Measurements from ENCODE around the gene NFIB. TPM values are rescaled to one million over a fixed set of nuclear protein-coding genes. Genes with fewer than 3 reads are reported as not detected.

The NFIB gene
- total and polyA plus RNA-seq, 2 of the 4 experiments (the other 2 are of a cell fraction): 1.4 to 2.0 TPM

GRCh38 chr9:14180093-14180959 lies 133.6 kb downstream of the NFIB start:
- Histone ChIP-seq H2AK5ac (ENCODE audit: low read depth, low read length) (no peak overlapping the region), H3K4me3 (ENCODE audit: insufficient read depth, low read depth, low read length) (no peak overlapping the region), H3K56ac (ENCODE audit: extremely low read depth, insufficient read depth, low read length) (no peak overlapping the region), H3K9me1 (ENCODE audit: insufficient read depth, low read length) (no peaks in the 10 kb centered on the region), H3K23ac (ENCODE audit: low read depth, low read length) (no peak overlapping the region), H3K27me3 (ENCODE audit: control insufficient read depth, insufficient read depth, low read length) (no peaks in the 10 kb centered on the region), H4K91ac (ENCODE audit: insufficient read depth, low read depth, low read length) (no peak overlapping the region), H3K27ac (ENCODE audit: insufficient read depth, low read length) (no peak overlapping the region), H2BK20ac (ENCODE audit: low read depth, low read length) (no peak overlapping the region), H3K18ac (ENCODE audit: low read depth, low read length) (no peak overlapping the region), H3K79me1 (ENCODE audit: low read depth in 1 of 2, low read length in 2 of 2) (no peaks in the 10 kb centered on the region), H2BK5ac (ENCODE audit: low read depth, low read length, poor library complexity, severe bottlenecking) (no peak overlapping the region), H2AK9ac (replicated peaks; ENCODE audit: low read depth, low read length, poor library complexity) (no peak overlapping the region), H4K20me1 (ENCODE audit: insufficient read depth, low read length) (no peaks in the 10 kb centered on the region), H4K5ac (ENCODE audit: low read depth, low read length) (no peak overlapping the region), H3K4me2 (ENCODE audit: low read depth, low read length) (no peak overlapping the region), H2BK15ac (ENCODE audit: low read depth, low read length) (no peak overlapping the region), H4K8ac (ENCODE audit: low read depth in 2 of 2, low read length in 2 of 2) (no peak overlapping the region), H2AFZ (replicated peaks; ENCODE audit: low read length, poor library complexity) (no peak overlapping the region), H3K36me3 (ENCODE audit: control insufficient read depth, insufficient read depth, low read length) (no peaks in the 10 kb centered on the region), H3K4me1 (ENCODE audit: control insufficient read depth, insufficient read depth, low read length) (no peaks in the 10 kb centered on the region), H3K14ac (replicated peaks; ENCODE audit: low read depth, low read length) (no peak overlapping the region), H3K4ac (ENCODE audit: low read depth, low read length) (no peak overlapping the region), H2BK120ac (ENCODE audit: low read depth, low read length) (no peak overlapping the region), H3K9me3 (ENCODE audit: control insufficient read depth, insufficient read depth, low read length) (no peaks in the 10 kb centered on the region), H3K9ac (ENCODE audit: low read depth, low read length) (no peak overlapping the region)
- TF ChIP-seq CHD1 (IDR thresholded peaks at IDR 0.05; ENCODE audit: low read depth, low read length) (no peak), ELK1 (IDR thresholded peaks at IDR 0.05; ENCODE audit: borderline replicate concordance, low read depth, low read length) (no peak), SMC3 (IDR thresholded peaks at IDR 0.05; ENCODE audit: low read depth, low read length) (no peak), POLR2A (IDR thresholded peaks at IDR 0.05; ENCODE audit: low read depth, low read length) (no peak), NFE2L2 (IDR thresholded peaks at IDR 0.05; ENCODE audit: low read depth, low read length) (no peak), BHLHE40 (IDR thresholded peaks at IDR 0.05; ENCODE audit: low read depth, low read length) (no peak)
- intact Hi-C loops (cut with micrococcal nuclease) (no loop called here), dilution Hi-C loops (cut with HindIII; ENCODE audit: low sequenced_read_pairs, unreplicated experiment) (no loop called here), in situ Hi-C loops (cut with MboI; ENCODE audit: low sequenced_read_pairs) (no loop called here)
- BruUV-seq (replicated peaks): no TSS peak
- ChIA-PET CTCF (no interaction called here), POLR2A (ENCODE audit: unreplicated experiment) (no interaction called here)
- ATAC-seq (ENCODE audit: low read depth) (no peak), DNase-seq (no peak)
- 100% methylated on average over 1 of the region's 11 CpGs; no CpG with 5 or more reads in 1 of the 2 experiments for WGBS, 2 experiments (ENCODE audit: extremely low coverage in 2 of 2, insufficient read length in 1 of 2)
